ENCODE measurements around the gene RILP. TPM values are rescaled to one million over a fixed set of nuclear protein-coding genes. Genes with fewer than 3 reads are reported as not detected.

Gene RILP
- total RNA-seq (2022; extraction: Qiagen RNA extraction), result 11.8 to 20.0 TPM (median 17.7 TPM) in 5 replicates

GRCh38 chr17:1649844-1650501, at the start of gene RILP:
RILP (minus strand) TSS chr17:1649866; CDS start chr17:1649804, 62 bp downstream.

DNA sequence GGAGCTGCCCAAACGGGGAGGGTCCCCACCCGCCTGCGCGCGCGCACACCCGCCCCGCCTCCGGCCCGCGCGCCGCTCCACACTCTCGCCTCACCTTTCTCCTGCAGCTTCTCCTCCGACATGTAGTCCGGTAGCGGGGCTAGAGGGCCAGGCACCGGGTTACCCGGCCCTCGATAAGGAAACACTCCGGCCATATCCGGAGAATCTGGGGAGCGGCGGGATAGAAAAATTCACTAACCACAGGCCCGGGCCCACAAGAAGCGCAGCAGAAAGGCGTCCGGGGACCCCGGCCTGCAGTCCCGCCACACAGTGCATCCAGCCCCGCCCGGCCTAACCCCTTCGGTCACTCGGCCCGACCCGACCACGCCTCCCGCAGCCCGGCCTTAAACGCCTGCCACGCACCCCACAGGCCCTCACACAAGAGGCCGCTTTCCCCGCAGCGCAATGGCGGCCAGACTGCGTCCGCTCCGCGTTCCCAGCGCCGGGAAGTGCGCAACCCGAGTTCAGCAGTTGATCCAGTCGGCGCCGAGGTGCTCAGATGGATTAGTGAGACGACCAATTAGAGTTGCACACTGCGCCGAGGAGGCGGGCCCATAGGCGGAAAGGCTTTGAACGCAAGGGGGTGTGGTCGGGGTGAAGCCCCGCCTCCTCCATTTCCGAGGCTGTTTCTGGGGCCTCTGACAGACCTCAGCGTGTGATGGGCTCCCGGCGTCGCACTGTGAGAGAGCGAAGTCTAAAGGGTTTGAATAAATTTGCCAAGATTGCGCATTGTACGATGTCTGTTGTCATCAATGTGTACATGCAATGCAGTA, 34.9 kb upstream of the RILP start, which contains the start of gene PRPF8:
PRPF8 (minus strand) TSS at position 490 of the 812 bp plus-strand sequence; CDS start at position 194, 296 bp downstream.

GRCh38 chr17:1645207-1646171, 4.2 kb downstream of the RILP start, which contains the start of gene SCARF1:
SCARF1 (minus strand) TSS chr17:1645732; CDS start chr17:1645697, 35 bp downstream.

GRCh38 chr17:1627982-1628855, 21.4 kb downstream of the RILP start, which contains the start of gene SLC43A2:
SLC43A2 (minus strand) TSS chr17:1628834; CDS start chr17:1627874, 960 bp downstream.

Other genes starting within 250 kb of the RILP start
- gene YWHAE, start 249.6 kb downstream of the RILP start, total RNA-seq (2022; extraction: Qiagen RNA extraction), result 536 to 1,318 TPM (median 577 TPM) in 5 replicates
- gene CRK, start 193.6 kb downstream of the RILP start, total RNA-seq (2022; extraction: Qiagen RNA extraction), result 81.9 to 99.8 TPM (median 89.6 TPM) in 5 replicates
- gene MYO1C, start 157.2 kb downstream of the RILP start, total RNA-seq (2022; extraction: Qiagen RNA extraction), result 120 to 141 TPM (median 131 TPM) in 5 replicates
- gene INPP5K, start 133.3 kb downstream of the RILP start, total RNA-seq (2022; extraction: Qiagen RNA extraction), result 23.3 to 25.6 TPM (median 25.2 TPM) in 5 replicates
- 64.8 to 68.3 TPM (median 67.4 TPM) in 5 replicates for gene PITPNA, start 87.1 kb downstream of the RILP start, total RNA-seq (2022; extraction: Qiagen RNA extraction)
- gene SLC43A2, start 21.0 kb downstream of the RILP start, total RNA-seq (2022; extraction: Qiagen RNA extraction), result 4.7 to 6.8 TPM (median 5.9 TPM) in 5 replicates
- 0.19 to 0.43 TPM (median 0.23 TPM) in 5 replicates for gene SCARF1, start 4.1 kb downstream of the RILP start, total RNA-seq (2022; extraction: Qiagen RNA extraction)
- gene PRPF8, start 35.0 kb upstream of the RILP start, total RNA-seq (2022; extraction: Qiagen RNA extraction), result 245 to 262 TPM (median 251 TPM) in 5 replicates
- 1.3 to 2.0 TPM (median 1.6 TPM) in 5 replicates for gene TLCD2, start 60.5 kb upstream of the RILP start, total RNA-seq (2022; extraction: Qiagen RNA extraction)
- 23.6 to 34.8 TPM (median 30.5 TPM) in 5 replicates for gene WDR81, start 74.8 kb upstream of the RILP start, total RNA-seq (2022; extraction: Qiagen RNA extraction)
- 3.2 to 5.2 TPM (median 4.4 TPM) in 5 replicates for gene SERPINF2, start 93.0 kb upstream of the RILP start, total RNA-seq (2022; extraction: Qiagen RNA extraction)
- gene SERPINF1, start 112.2 kb upstream of the RILP start, total RNA-seq (2022; extraction: Qiagen RNA extraction), result 1.6 to 2.3 TPM (median 1.8 TPM) in 5 replicates
- 8.4 to 9.8 TPM (median 9.1 TPM) in 5 replicates for gene SMYD4, start 180.0 kb upstream of the RILP start, total RNA-seq (2022; extraction: Qiagen RNA extraction)
- gene RPA1, start 180.1 kb upstream of the RILP start, total RNA-seq (2022; extraction: Qiagen RNA extraction), result 56.9 to 77.7 TPM (median 69.1 TPM) in 5 replicates